ENCODE data around the gene ST3GAL3. TPM values are rescaled to one million over a fixed set of nuclear protein-coding genes. Genes with fewer than 3 reads are reported as not detected.

The ST3GAL3 gene
- 10 to 100 TPM; 24.3 to 40.5 (median 32.2) TPM for polyA plus RNA-seq (ENCODE audit: insufficient read length in 10 of 10)
- long read RNA-seq, donor 1, transcript ST3GAL3-205 (12 exons, 2,299 nt), result major isoform, 7 of 9 reads
- long read RNA-seq, donor 1, partial matches to known transcripts, result 0 of 9 reads
- long read RNA-seq, donor 1, other reads (novel, unspliced or antisense), result 0 of 9 reads
- long read RNA-seq, donor 2, partial matches to known transcripts, result 0 of 8 reads
- long read RNA-seq, donor 2, other reads (novel, unspliced or antisense), result 0 of 8 reads
- long read RNA-seq, donor 3, result 0 reads
- long read RNA-seq, donor 4, partial matches to known transcripts, result 0 of 4 reads
- long read RNA-seq, donor 4, other reads (novel, unspliced or antisense), result 0 of 4 reads
- long read RNA-seq, donor 5, transcript ST3GAL3-205 (12 exons, 2,299 nt), result major isoform, 5 of 11 reads
- long read RNA-seq, donor 5, partial matches to known transcripts, result 0 of 11 reads
- long read RNA-seq, donor 5, other reads (novel, unspliced or antisense), result 0 of 11 reads
- long read RNA-seq, donor 6, partial matches to known transcripts, result 0 of 4 reads
- long read RNA-seq, donor 6, other reads (novel, unspliced or antisense), result 0 of 4 reads
- long read RNA-seq, donor 7, partial matches to known transcripts, result 0 of 4 reads
- long read RNA-seq, donor 7, other reads (novel, unspliced or antisense), result 0 of 4 reads
- long read RNA-seq, donor 8, partial matches to known transcripts, result 0 of 2 reads
- long read RNA-seq, donor 8, other reads (novel, unspliced or antisense), result 0 of 2 reads
- long read RNA-seq, donor 9, result 0 reads

GRCh38 chr1:43707190-43708001 lies at the start of gene ST3GAL3:
Gene ST3GAL3 (plus strand): TSS chr1:43707536. CDS start chr1:43736263, 28,727 bp downstream.
- DNase-seq, result peak; percentile 91 to 97 (median 93)

DNA sequence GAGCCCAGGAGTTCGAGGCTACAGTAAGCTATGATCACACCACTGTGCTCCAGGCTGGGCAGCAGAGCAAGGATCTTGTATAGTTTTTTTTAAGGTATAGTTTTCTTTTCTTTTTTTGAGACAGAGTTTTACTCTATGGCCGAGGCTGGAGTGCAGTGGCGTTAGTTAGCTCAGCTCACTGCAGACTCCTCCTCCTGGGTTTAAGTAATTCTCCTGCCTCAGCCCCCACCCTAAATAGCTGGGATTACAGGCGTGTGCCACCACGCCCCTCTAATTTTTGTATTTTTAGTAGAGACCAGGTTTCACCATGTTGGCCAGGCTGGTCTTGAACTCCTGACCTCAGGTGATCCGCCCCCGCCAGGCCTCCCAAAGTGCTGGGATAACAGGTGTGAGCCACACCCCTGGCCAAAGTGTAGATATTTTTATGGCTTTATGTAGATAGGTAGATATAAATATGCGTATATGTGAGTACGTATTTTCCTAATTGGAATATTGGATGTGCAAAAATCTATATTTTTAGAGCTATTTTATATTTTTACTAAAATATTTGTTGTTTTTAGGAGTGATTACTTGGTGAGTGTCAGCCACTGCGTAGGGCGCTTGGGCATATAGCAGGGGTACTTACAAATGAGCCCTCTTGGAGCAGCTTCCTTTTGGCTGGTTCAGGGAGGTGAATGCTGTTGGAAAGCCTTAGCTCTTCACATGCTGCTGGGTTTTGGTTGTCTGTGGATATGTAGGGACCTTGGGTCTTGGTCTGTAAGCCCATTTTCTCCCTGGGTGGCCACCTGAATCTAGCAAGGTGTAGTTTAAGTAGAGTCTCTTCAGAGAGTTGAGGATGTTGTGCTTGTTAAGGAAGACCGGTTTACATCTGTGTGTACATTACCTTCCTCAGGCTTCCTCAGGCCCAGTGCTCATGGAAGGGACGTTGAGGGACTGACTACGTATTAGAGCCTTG lies 47.8 kb upstream of the ST3GAL3 start:
- DNase-seq, result no peak

DNA sequence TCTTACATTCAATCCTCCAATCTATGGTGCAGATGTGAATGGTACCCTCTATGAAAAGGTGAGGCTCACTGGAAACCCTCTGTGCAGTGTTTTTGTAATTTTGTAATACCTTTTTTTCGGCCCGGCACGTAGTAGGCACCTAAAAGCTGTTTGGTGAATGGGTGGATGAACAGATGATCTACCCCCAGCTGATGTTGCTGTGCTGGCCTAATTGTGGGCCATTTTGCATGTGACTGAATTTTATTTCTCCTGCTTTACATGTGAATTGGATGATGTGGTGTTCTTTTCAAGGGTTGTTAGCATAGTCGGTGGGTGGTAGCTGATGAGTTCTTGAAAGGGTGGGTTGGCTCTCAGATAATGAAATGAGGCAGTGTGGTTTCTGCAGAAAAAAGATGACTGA lies 47.0 kb upstream of the ST3GAL3 start:
- DNase-seq, result no peak

- no peak for DNase-seq
Measured at GRCh38 chr1:43664369-43664768, 43.0 kb upstream of the ST3GAL3 start.

DNA sequence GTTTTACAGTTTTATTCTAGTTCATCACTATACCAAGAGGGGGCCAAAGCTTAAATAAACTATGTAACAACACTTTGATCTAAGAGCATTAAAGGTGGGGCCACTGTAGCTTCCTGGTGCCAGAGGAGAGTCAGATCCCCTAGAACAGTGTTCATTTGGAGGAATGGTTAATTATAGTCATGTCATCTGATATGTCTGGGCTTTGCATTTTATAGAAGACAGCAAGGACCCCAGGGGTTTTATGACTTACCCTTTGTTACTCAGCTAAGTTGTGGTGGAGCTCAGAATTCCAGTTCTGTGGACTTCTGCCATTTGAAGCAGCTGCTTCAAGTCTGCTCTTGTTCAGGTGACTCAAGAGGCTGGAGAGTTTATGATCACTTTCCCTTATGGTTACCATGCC lies 40.7 kb upstream of the ST3GAL3 start:
- DNase-seq, result no peak

- DNase-seq, result no peak
Measured at GRCh38 chr1:43668956-43669355, 38.4 kb upstream of the ST3GAL3 start.

- DNase-seq, result no peak
Measured at GRCh38 chr1:43669878-43670277, 37.5 kb upstream of the ST3GAL3 start.

- no peak for DNase-seq
Measured at GRCh38 chr1:43671193-43671592, 36.1 kb upstream of the ST3GAL3 start.

DNA sequence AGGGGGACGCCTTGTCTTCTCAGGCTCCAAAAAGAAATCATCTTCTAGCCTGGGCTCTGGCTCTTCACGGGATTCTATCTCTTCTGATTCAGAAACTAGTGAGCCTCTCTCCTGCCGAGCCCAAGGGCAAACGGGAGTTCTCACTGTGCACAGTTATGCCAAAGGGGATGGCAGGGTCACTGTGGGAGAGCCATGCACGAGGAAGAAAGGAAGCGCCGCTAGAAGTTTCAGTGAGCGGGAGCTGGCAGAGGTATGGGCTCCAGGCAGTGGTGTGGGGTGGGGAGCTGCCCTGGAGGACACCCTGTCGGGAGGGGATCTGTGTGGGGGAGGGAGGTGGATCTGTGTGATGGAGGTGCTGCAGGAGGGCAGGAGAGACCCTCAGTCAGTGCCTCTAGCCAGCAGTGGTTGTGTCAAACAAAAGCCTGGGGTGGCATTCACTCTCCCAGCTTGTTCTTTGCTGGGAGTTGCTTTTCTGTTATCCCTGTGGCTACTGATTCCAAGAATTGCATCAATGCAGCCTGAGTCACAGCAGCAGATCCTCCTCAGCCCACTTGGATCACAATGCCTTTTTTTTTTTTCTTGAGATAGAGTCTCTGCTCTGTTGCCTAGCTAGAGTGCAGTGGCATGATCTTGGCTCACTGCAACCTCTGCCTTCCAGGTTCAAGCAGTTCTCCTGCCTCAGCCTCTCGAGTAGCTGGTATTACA lies 35.6 kb upstream of the ST3GAL3 start:
- DNase-seq, result no peak

GRCh38 chr1:43673261-43673660 lies 34.1 kb upstream of the ST3GAL3 start:
- DNase-seq, result no peak

GRCh38 chr1:43678940-43679339 lies 28.4 kb upstream of the ST3GAL3 start:
- DNase-seq, result no peak

- DNase-seq, result no peak
Measured at GRCh38 chr1:43683560-43683959, 23.8 kb upstream of the ST3GAL3 start.

GRCh38 chr1:43686801-43687200 lies 20.5 kb upstream of the ST3GAL3 start:
- DNase-seq, result no peak

- DNase-seq, result no peak
Measured at GRCh38 chr1:43687301-43688108, 19.8 kb upstream of the ST3GAL3 start.

DNA sequence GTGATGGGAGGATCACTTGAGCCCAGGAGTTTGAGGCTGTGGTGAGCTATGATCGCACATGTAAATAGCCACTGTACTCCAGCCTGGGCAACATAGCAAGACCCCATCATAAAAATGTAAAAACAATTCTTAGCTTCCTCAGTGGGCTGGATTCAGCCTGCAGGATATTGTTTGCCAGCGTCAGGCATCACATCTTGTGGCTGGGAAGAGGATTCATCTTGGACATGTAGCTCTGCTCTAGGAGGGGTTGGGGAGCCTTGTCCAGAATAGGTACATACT lies 19.3 kb upstream of the ST3GAL3 start:
- no peak for DNase-seq

DNA sequence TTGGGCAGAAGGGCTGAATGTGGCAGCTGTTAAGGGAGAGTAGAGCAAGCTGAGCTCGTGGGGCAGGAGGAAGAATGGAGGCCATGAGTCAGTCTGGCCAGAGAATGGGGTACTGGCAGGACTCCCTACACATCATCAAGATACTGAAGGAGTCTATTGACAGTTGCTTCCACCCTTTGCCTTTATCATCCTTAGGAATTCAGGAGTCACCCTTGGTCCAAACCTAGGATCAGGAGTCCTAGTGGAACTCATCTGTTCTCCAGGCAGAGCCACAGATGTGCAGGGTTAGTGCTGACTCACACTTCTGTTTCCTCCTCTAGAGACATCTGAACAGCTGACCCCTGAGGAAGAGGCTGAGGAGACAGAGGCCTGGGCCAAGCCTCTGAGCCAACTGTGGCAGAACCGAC lies 18.7 kb upstream of the ST3GAL3 start:
- DNase-seq, result no peak

DNA sequence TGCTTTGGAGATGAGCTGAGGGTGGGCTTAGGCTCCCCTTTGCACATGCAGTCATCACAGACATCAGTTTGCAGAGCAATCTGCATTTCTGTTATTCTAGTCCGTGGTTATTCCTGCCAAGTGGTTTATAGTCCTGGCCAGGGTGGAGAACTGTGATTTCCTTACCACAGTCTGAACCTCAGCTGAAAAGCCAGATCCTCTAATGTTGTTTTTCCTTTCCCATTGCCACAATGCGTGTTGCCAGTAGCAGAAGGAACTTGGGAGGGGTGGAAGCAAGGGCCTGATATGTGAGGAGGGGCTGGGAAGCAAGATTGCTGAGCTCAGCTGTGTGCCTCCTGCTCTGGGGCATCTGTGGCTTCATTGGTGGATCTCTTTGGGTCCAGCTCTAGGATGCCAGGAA lies 18.0 kb upstream of the ST3GAL3 start:
- no peak for DNase-seq

DNA sequence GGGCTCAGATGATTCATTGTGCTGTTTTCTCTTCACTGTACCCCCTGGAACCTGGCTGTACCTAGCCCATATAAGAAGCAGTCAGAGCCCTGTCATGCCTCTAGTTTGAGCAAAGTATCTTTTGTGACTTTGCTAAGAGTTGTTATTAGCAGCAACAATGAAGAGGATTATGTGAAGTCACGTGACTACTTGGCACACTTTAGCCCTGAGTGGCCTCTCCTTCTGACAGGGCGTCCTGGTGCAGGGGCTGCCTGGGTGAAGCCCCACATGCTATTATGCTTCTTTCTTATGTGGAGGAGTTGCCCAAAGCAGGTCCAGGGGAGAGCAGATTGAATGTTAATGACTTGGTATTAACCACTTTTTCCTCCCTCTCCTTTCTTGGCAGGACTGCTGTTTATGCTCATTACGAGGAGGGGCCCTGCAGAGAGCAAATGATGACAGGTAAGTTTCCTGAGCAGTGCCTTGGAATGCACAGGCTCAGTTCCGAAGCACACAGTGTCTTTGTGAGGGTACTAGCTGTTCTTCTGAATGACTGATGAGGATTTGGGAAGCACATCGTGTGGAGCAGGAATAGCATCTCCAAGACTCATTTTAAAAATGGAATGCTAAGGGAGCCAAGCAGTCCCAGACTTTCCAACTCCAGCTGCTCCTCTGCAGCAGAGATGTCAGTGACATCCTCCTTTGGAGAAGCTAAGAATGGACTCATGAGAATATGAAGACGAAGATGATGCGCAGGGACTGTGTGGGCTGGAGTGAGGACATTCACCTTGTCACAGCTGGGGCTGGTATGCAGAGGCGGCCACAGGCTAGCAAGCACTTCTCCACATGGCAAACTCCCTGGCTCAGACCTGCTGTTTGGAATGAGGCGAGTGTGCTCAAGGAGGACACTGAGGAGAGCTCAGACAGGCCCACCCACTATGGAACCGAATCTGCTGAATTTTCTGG lies 15.2 kb upstream of the ST3GAL3 start:
- DNase-seq, result no peak

- no peak for DNase-seq
Measured at GRCh38 chr1:43693371-43693770, 14.0 kb upstream of the ST3GAL3 start.

Data from muscle of back (tissue), 13 donors.